Prostate gland (tissue), 2 donors: ENCODE data around the gene SRA1. TPM values are rescaled to one million over a fixed set of nuclear protein-coding genes. Genes with fewer than 3 reads are reported as not detected.

ENCODE experiments used
- DNase-seq: peaks from one replicate; pipeline ENCODE4 v3.0.0-alpha.2; 2019; ENCODE audit warnings: low spot score
- H3K27ac ChIP-seq, 2 donors: fragments of 200-600 bp; sonication (generic); 2 replicates each; pipeline ENCODE4 v1.5.1; 2017 to 2019
- H3K27me3 ChIP-seq: fragments of 200-600 bp; sonication (generic); replicated peaks from 2 replicates; pipeline ENCODE4 v1.5.1; 2019; ENCODE audit not compliant: insufficient read depth
- H3K36me3 ChIP-seq, 2 donors: fragments of 200-600 bp; sonication (generic); 1 replicate in 1 of 2; 2 replicates in 1 of 2; pipeline versions ENCODE4 v1.5.1 to v1.8.1; 2017 to 2019
- H3K4me1 ChIP-seq: fragments of 200-600 bp; sonication (generic); replicated peaks from 2 replicates; pipeline ENCODE4 v1.5.1; 2019
- H3K4me3 ChIP-seq, 2 donors: fragments of 200-600 bp; sonication (generic); 2 replicates each; pipeline ENCODE4 v1.5.1; 2017 to 2019
- H3K9me3 ChIP-seq: fragments of 200-600 bp; sonication (generic); 2 replicates; pipeline ENCODE4 v1.5.1; 2017
- CTCF ChIP-seq, 4 experiments: fragments of 200-600 bp in 2 of 4; fragments of 450-650 bp in 2 of 4; sonication (generic) in 2 of 4; IDR thresholded peaks; 1 replicate in 3 of 4; 2 replicates in 1 of 4; pipeline ENCODE4 v1.5.1; 2016 to 2019; ENCODE audit warnings: antibody characterized with exemption in 4 of 4, mild to moderate bottlenecking in 2 of 4, moderate library complexity in 2 of 4
- POLR2A ChIP-seq: fragments of 450-650 bp; IDR thresholded peaks from one replicate; pipeline ENCODE4 v1.6.1; 2016; ENCODE audit warnings: antibody characterized with exemption, mild to moderate bottlenecking
- POLR2AphosphoS5 ChIP-seq: sonication (generic); formaldehyde crosslinking; IDR thresholded peaks from one replicate; pipeline ENCODE4 v1.6.1; 2017; ENCODE audit warnings: antibody characterized with exemption
- WGBS: methylation state at CpG from one replicate; pipeline ENCODE4 v1.1.5; 2018; 5-methylcytosine and 5-hydroxymethylcytosine counted together
- intact Hi-C: fragments of 100-400 bp; cut with DNase I; formaldehyde crosslinking; loops from one replicate; pipeline ENCODE4 v1.14.2; 2022
- total RNA-seq, 2 donors: library from RNA; depleted of rRNA; stranded (reverse); fragments of >200 nt; gene quantifications; one replicate each; pipeline ENCODE4 v1.1.0, GENCODE V29; 2016

Gene SRA1
- total RNA-seq, 2 donors from 2014 or later = 31.6 to 33.6 TPM

GRCh38 chr5:140564196-140565023 is 7.1 kb upstream of the SRA1 start, which contains the start of the genes APBB3 and SLC35A4:
APBB3 (minus strand) TSS chr5:140564598; CDS start chr5:140564245, 353 bp downstream.
SLC35A4 (plus strand) TSS chr5:140564828; CDS start chr5:140567170, 2,342 bp downstream.
- H3K9me3 ChIP-seq = no peaks in the 10 kb centered on the region
- peak; percentile 97 for DNase-seq
- intact Hi-C loops = loop anchor here (5.0 kb wide), 1 partner anchor 83 kb away; the partner anchor contains the start of genes IK and NDUFA2
- no peaks in the 10 kb centered on the region for H3K36me3 ChIP-seq
- TF ChIP-seq CTCF (IDR thresholded peaks at IDR 0.05) (peak in 3 of 4 experiments; percentile 5 to 36 (median 31)), POLR2A (peak; percentile 86), POLR2AphosphoS5 (peak; percentile 98)
- WGBS = under 1% methylated on average over 73 of the region's 74 CpGs
- peak within 1 kb of the TSS; percentile 63 to 77 for H3K4me3 ChIP-seq
- H3K27me3 ChIP-seq = no peaks in the 10 kb centered on the region
- peak within 1 kb of the TSS; percentile 91 to 96 for H3K27ac ChIP-seq
- H3K4me1 ChIP-seq = peaks cover 6% of the 10 kb centered on the region

GRCh38 chr5:140563596-140563995 is 6.3 kb upstream of the SRA1 start:
- H3K27ac ChIP-seq = peak overlapping the region; percentile 91 to 96
- H3K9me3 ChIP-seq = no peaks in the 10 kb centered on the region
- intact Hi-C loops = loop anchor here (5.0 kb wide), 1 partner anchor 84 kb away; the partner anchor contains the start of genes IK and NDUFA2
- peak overlapping the region; percentile 63 to 77 for H3K4me3 ChIP-seq
- TF ChIP-seq POLR2A (no peak), POLR2AphosphoS5 (no peak), CTCF (IDR thresholded peaks at IDR 0.05) (no peak)
- H3K4me1 ChIP-seq = peaks cover 6% of the 10 kb centered on the region
- no peaks in the 10 kb centered on the region for H3K36me3 ChIP-seq
- no peak for DNase-seq
- WGBS = 56% methylated on average over 8 of the region's 8 CpGs
- H3K27me3 ChIP-seq = no peaks in the 10 kb centered on the region

GRCh38 chr5:140561753-140562523 is 4.7 kb upstream of the SRA1 start:
- Histone ChIP-seq H3K36me3 (no peaks in the 10 kb centered on the region), H3K27ac (no peak overlapping the region), H3K27me3 (no peaks in the 10 kb centered on the region), H3K9me3 (no peaks in the 10 kb centered on the region), H3K4me1 (peaks cover 6% of the 10 kb centered on the region), H3K4me3 (no peak overlapping the region)
- intact Hi-C loops = loop anchor here (5.0 kb wide), 1 partner anchor 85 kb away; the partner anchor contains the start of genes IK and NDUFA2
- 91% methylated on average over 10 of the region's 10 CpGs for WGBS
- no peak for DNase-seq
- TF ChIP-seq CTCF (IDR thresholded peaks at IDR 0.05) (no peak), POLR2AphosphoS5 (no peak), POLR2A (no peak)

GRCh38 chr5:140560227-140560626 is 3.0 kb upstream of the SRA1 start:
- no peak for DNase-seq
- no peaks in the 10 kb centered on the region for H3K27me3 ChIP-seq
- intact Hi-C loops = loop anchor here (5.0 kb wide), 1 partner anchor 87 kb away; the partner anchor contains the start of genes IK and NDUFA2
- H3K4me1 ChIP-seq = peaks cover 5% of the 10 kb centered on the region
- no peaks in the 10 kb centered on the region for H3K36me3 ChIP-seq
- H3K27ac ChIP-seq = no peak overlapping the region
- H3K9me3 ChIP-seq = no peaks in the 10 kb centered on the region
- WGBS = 85% methylated on average over 10 of the region's 10 CpGs
- no peak overlapping the region for H3K4me3 ChIP-seq
- no peak for TF ChIP-seq CTCF (IDR thresholded peaks at IDR 0.05)
- TF ChIP-seq POLR2A = no peak
- TF ChIP-seq POLR2AphosphoS5 = no peak
